Naive thymus-derived CD4-positive, alpha-beta T cell (primary cell): ENCODE measurements around the gene CELA3B. TPM values are rescaled to one million over a fixed set of nuclear protein-coding genes. Genes with fewer than 3 reads are reported as not detected.
A peak's percentile ranks its signal among the peaks of the same experiment; 100 is the strongest.
"Not testable (repeated sequence)": the region's sequence is repeated elsewhere in the genome, so short reads cannot be mapped to it uniquely, and the experiment has no call there.

ENCODE experiments used
- ATAC-seq: fragments of 150-1000 bp; cut with Tn5 transposase; 2 replicates; pipeline ENCODE4 v1.10.0; 2021; ENCODE audit warnings: mild to moderate bottlenecking, moderate library complexity
- CTCF ChIA-PET: fragments of 350-600 bp; sonication (Branson Sonifier 250); formaldehyde crosslinking; loops from one replicate; lab custom pipeline; 2021; ENCODE audit warnings: antibody characterized with exemption; lab: Charles Lee
- POLR2A ChIA-PET: fragments of 350-600 bp; sonication (Branson Sonifier 250); formaldehyde crosslinking; loops from one replicate; lab custom pipeline; 2021; ENCODE audit warnings: antibody characterized with exemption, inconsistent platforms; lab: Charles Lee
- DNase-seq, 9 donors: peaks; one replicate each; pipeline versions ENCODE4 v3.0.0 to v3.0.0-alpha.2; 2020 to 2022; ENCODE audit warnings: mixed read lengths in 1 of 9
- H3K27ac ChIP-seq: one replicate; pipeline ENCODE4 v1.7.0; 2013; ENCODE audit warnings: mild to moderate bottlenecking, low read depth, low read length, moderate library complexity
- H3K27me3 ChIP-seq, 2 donors: one replicate each; pipeline ENCODE4 v1.7.0; 2013; ENCODE audit warnings: low read length in 2 of 2, mild to moderate bottlenecking in 2 of 2, moderate library complexity in 2 of 2; ENCODE audit not compliant: control insufficient read depth in 2 of 2, insufficient read depth in 2 of 2
- H3K36me3 ChIP-seq, 3 experiments: 1 replicate in 2 of 3; 2 replicates in 1 of 3; pipeline ENCODE4 v1.7.0; 2013; ENCODE audit warnings: low read length in 3 of 3, mild to moderate bottlenecking in 3 of 3, moderate library complexity in 1 of 3; ENCODE audit not compliant: insufficient read depth in 3 of 3, control insufficient read depth in 2 of 3
- H3K4me1 ChIP-seq, 2 donors: one replicate each; pipeline ENCODE4 v1.7.0; 2013; ENCODE audit warnings: low read length in 2 of 2, mild to moderate bottlenecking in 2 of 2, moderate library complexity in 1 of 2; ENCODE audit not compliant: control insufficient read depth in 2 of 2, insufficient read depth in 2 of 2
- H3K4me3 ChIP-seq: 2 replicates; pipeline ENCODE4 v1.7.0; 2013; ENCODE audit warnings: mild to moderate bottlenecking, low read length
- H3K9me3 ChIP-seq, 3 experiments: 1 replicate in 2 of 3; 2 replicates in 1 of 3; pipeline ENCODE4 v1.7.0; 2013; ENCODE audit warnings: low read length in 3 of 3; ENCODE audit not compliant: control insufficient read depth in 2 of 3
- H3K27ac Mint-ChIP-seq, 9 donors: one replicate each; pipeline ENCODE4 v1.8.0; 2020 to 2022; ENCODE audit warnings: mixed read lengths in 9 of 9, mild to moderate bottlenecking in 8 of 9, moderate library complexity in 5 of 9, inconsistent platforms in 2 of 9
- H3K27me3 Mint-ChIP-seq, 5 donors: one replicate each; pipeline ENCODE4 v1.8.0; 2021 to 2022; ENCODE audit warnings: mixed read lengths in 5 of 5, mild to moderate bottlenecking in 1 of 5
- H3K36me3 Mint-ChIP-seq, 5 donors: one replicate each; pipeline ENCODE4 v1.8.0; 2020 to 2022; ENCODE audit warnings: mixed read lengths in 5 of 5, mild to moderate bottlenecking in 3 of 5, inconsistent platforms in 1 of 5
- H3K4me1 Mint-ChIP-seq, 7 donors: one replicate each; pipeline ENCODE4 v1.8.0; 2020 to 2022; ENCODE audit warnings: mixed read lengths in 7 of 7, mild to moderate bottlenecking in 3 of 7, inconsistent platforms in 1 of 7
- H3K4me3 Mint-ChIP-seq, 10 donors: one replicate each; pipeline ENCODE4 v1.8.0; 2020 to 2022; ENCODE audit warnings: mild to moderate bottlenecking in 10 of 10, mixed read lengths in 10 of 10, moderate library complexity in 6 of 10, inconsistent platforms in 2 of 10
- H3K9me3 Mint-ChIP-seq, 11 donors: one replicate each; pipeline ENCODE4 v1.8.0; 2020 to 2022; ENCODE audit warnings: mixed read lengths in 11 of 11, mild to moderate bottlenecking in 4 of 11, inconsistent platforms in 1 of 11, moderate library complexity in 1 of 11
- intact Hi-C, 2 donors: fragments of 100-400 bp; cut with micrococcal nuclease; formaldehyde crosslinking; loops; one replicate each; pipeline ENCODE4 v1.15.1; 2023
- polyA plus RNA-seq, 2 donors: library from polyadenylated mRNA; unstranded; fragments of 300-500 nt; fragmentation: Illumina TruSeq; gene quantifications; one replicate each; pipeline ENCODE4 v1.2.3, GENCODE V29; 2021
- total RNA-seq, 6 experiments: library from RNA in 5 of 6; stranded (reverse) in 5 of 6; gene quantifications; 1 replicate in 5 of 6; 2 replicates in 1 of 6; pipeline ENCODE4 v1.2.3 and lab custom pipeline; 2021 to 2026

The CELA3B gene, protein sequence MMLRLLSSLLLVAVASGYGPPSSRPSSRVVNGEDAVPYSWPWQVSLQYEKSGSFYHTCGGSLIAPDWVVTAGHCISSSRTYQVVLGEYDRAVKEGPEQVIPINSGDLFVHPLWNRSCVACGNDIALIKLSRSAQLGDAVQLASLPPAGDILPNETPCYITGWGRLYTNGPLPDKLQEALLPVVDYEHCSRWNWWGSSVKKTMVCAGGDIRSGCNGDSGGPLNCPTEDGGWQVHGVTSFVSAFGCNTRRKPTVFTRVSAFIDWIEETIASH
- total RNA-seq (not detected), polyA plus RNA-seq (not detected), total RNA-seq (lab: John Stamatoyannopoulos, UW) (not detected)

DNA sequence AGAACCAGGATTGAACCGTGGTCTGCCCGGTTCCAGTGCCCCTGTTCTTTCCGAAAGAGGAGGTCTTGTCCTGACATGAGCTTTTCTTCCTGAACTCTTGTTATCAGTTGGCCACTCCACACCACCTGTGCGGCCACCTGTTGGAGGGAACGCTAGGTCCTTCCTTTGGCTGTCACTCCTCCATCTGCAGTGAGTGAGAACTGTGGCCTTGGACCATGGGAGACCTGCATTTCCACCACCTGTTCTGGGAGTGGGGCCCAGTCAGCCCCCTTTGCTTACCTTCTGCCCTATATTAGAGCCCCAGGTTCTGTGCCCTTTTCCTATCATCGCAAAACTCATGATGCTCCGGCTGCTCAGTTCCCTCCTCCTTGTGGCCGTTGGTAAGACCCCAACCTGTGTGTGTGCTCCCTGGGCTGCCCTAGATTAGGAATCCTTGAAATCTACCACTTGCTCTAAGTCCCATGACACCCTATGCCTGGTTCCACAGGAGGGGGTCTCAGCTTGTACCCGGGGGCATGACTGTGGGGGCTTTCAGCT lies at the start of gene CELA3B:
TSS of gene CELA3B (plus strand) at position 320 of the 537 bp plus-strand sequence. CDS start at position 338, 18 bp downstream.
- ATAC-seq, H3K36me3 Mint-ChIP-seq, H3K27me3 Mint-ChIP-seq, POLR2A ChIA-PET, H3K4me1 ChIP-seq, DNase-seq, CTCF ChIA-PET, intact Hi-C loops, H3K4me3 Mint-ChIP-seq, H3K36me3 ChIP-seq, H3K27me3 ChIP-seq, H3K27ac ChIP-seq, H3K4me3 ChIP-seq, H3K9me3 Mint-ChIP-seq, H3K4me1 Mint-ChIP-seq, H3K9me3 ChIP-seq: not testable (repeated sequence)
- H3K27ac Mint-ChIP-seq, result peak within 1 kb of the TSS in 2 of 9 donors; percentile 7 to 67

DNA sequence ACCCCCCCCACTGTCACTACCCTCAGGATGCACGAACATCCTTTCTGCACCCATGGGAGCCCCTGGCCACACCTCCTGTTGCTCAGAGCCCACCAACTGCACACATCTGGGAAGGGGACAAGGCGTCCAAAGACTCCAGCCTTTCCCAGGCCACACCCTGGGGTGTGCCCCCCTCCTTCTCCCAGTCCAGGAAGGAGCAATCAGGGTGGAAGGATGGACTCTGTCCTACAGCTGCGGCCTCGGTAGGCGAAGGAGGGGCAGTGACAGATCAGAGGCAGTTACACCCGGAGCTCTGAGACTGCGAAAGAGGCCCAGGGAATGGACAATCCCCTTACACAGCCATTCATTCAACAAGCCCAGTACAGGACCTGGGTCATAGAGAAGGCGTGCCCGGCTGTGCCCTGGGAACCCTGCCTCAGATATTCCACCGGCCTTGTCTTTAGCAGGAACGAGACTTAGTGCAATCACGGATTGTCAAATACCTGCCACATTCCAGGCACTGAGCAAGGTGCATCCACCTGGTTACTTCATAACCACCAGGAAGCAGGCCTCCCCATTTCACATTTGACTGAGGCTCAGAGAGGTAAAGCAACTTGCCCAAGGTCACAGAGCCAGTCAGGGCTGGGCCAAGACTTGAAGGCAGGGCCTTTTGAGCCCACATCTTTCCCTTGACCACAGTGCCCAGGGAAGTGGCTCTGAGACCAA lies 49.1 kb upstream of the CELA3B start:
- Mint-ChIP-seq H3K9me3 (no peaks in the 10 kb centered on the region), H3K36me3 (peaks cover 0 to 5% (median 0%) of the 10 kb centered on the region in 5 donors), H3K4me3 (no peak overlapping the region), H3K4me1 (peaks cover 0 to 10% (median 0%) of the 10 kb centered on the region in 7 donors), H3K27ac (no peak overlapping the region), H3K27me3 (peaks cover 0 to 7% (median 2%) of the 10 kb centered on the region in 5 donors)
- intact Hi-C loops, result no loop called here
- H3K4me3 ChIP-seq, result no peak overlapping the region
- CTCF ChIA-PET, result no interaction called here
- no peaks in the 10 kb centered on the region for H3K27me3 ChIP-seq
- ATAC-seq (no peak), DNase-seq (no peak)
- H3K36me3 ChIP-seq, result no peaks in the 10 kb centered on the region
- no peaks in the 10 kb centered on the region for H3K4me1 ChIP-seq
- POLR2A ChIA-PET, result no interaction called here
- no peak overlapping the region for H3K27ac ChIP-seq
- H3K9me3 ChIP-seq, result no peaks in the 10 kb centered on the region

DNA sequence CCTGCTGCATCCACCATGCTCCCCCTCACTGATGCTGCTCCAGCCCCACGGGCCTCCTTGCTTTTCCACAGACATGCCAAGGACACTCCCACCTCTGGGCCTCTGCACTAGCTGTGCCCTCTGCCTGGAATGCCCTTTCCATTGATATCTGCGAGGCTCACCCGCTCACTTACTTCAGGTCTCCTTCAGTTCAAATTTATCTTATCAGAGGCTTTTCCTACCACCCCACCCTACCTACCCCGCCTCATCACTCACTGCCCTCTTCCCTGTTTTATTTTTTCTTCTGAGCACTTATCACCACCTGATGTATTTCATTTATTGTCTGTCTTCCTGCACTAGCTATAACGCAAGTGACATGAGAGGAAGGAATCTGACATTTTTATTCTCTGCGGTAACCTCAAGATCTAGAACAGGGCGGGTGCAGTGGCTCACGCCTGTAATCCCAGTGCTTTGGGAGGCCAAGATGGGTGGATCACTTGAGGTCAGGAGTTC lies 46.7 kb upstream of the CELA3B start:
- intact Hi-C loops, result loop anchor here in 1 of 2 donors (10.0 kb wide), 1 partner anchor 115 kb away; the partner anchor contains the start of gene LDLRAD2
- peaks cover 0 to 5% (median 0%) of the 10 kb centered on the region in 5 donors for H3K36me3 Mint-ChIP-seq
- CTCF ChIA-PET, result no interaction called here
- no peak for DNase-seq
- no peak for ATAC-seq
- Histone ChIP-seq H3K27ac (no peak overlapping the region), H3K27me3 (no peaks in the 10 kb centered on the region), H3K9me3 (no peaks in the 10 kb centered on the region), H3K36me3 (no peaks in the 10 kb centered on the region), H3K4me1 (peaks cover 0 to 10% of the 10 kb centered on the region in 2 donors), H3K4me3 (no peak overlapping the region)
- no peaks in the 10 kb centered on the region for H3K9me3 Mint-ChIP-seq
- no peak overlapping the region for H3K4me3 Mint-ChIP-seq
- POLR2A ChIA-PET, result no interaction called here
- peak overlapping the region in 2 of 9 donors; percentile 28 to 76 for H3K27ac Mint-ChIP-seq
- peaks cover 7 to 16% (median 10%) of the 10 kb centered on the region in 7 donors for H3K4me1 Mint-ChIP-seq
- H3K27me3 Mint-ChIP-seq, result peaks cover 0 to 7% (median 2%) of the 10 kb centered on the region in 5 donors

DNA sequence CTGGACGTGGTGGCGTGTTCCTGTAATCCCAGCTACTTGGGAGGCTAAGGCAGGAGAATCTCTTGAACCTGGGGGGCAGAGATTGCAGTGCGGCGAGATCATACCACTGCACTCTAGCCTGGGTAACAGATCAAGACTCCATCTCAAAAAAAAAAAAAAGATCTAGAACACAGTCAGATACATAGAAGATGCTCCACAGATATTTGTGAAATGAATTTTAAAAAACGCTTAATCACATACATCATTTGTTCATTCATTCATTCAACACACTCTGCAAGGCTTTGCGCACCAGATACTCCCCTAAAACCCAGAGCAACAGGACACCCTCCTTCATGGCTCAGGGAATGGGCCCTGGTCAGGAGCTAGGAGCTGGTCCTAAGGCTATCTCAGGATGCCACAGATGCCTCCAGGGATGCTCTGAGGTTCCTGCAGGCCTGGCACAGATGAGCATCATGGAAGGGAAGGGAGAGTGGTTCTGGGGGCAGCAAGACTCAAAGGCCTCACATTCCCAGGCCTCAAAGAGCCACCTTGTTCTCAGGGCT lies 46.1 kb upstream of the CELA3B start:
- no peak overlapping the region for H3K4me3 ChIP-seq
- ATAC-seq (no peak), DNase-seq (no peak)
- Mint-ChIP-seq H3K4me1 (peaks cover 8 to 21% (median 15%) of the 10 kb centered on the region in 7 donors), H3K9me3 (no peaks in the 10 kb centered on the region), H3K27me3 (peaks cover 0 to 11% (median 5%) of the 10 kb centered on the region in 5 donors), H3K27ac (no peak overlapping the region), H3K36me3 (peaks cover 0 to 5% (median 0%) of the 10 kb centered on the region in 5 donors), H3K4me3 (no peak overlapping the region)
- no peak overlapping the region for H3K27ac ChIP-seq
- CTCF ChIA-PET, result no interaction called here
- no peaks in the 10 kb centered on the region for H3K9me3 ChIP-seq
- POLR2A ChIA-PET, result no interaction called here
- peaks cover 0 to 10% of the 10 kb centered on the region in 2 donors for H3K4me1 ChIP-seq
- no peaks in the 10 kb centered on the region for H3K27me3 ChIP-seq
- intact Hi-C loops, result loop anchor here in 1 of 2 donors (10.0 kb wide), 1 partner anchor 116 kb away; the partner anchor contains the start of gene LDLRAD2
- H3K36me3 ChIP-seq, result no peaks in the 10 kb centered on the region

DNA sequence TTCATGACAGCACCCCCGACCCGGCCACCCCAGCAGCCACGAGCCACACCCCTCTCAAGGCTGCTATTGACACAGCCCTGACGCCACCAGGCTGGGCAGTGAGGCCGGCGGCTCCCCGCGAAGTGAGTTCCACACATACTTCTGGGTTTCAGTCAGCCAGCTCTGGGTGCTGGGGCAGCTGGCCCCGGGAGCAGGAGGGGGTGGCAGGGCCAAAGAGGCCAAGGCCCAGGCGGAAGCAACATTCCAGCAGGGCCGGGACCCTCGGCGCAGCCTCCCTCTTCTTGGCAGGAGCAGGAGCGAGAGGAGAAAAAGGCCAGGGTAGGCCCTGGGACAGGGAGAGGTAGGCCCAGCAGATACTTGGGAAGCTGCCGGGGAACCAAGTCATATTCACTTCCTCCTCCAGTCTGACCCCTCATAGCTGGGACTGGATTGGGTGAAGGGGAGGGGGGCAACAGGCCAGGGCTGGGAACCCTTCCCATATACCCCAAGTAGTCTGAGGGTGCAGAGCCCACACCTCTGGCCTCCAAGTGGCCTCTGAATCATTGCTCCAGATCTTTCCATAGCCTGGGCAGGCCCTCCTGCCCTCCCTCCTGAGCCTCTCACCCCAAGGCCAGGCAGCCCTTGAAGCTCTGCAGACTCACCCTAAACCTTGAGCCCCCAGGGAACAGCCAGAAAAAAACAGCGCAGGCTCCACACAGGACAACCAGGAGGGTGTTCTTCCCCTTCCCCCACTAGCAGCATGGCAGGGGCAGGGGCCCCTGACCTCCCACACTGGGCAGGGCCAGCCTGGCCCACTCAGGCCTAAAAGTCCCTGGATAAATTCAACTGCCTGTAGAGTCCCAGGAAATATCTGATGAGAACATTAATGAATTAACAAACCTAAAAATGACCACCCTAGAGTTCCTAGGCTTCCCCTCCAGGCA lies 45.4 kb upstream of the CELA3B start:
- H3K9me3 ChIP-seq, result no peaks in the 10 kb centered on the region
- DNase-seq (no peak), ATAC-seq (no peak)
- ChIA-PET CTCF (no interaction called here), POLR2A (no interaction called here)
- no peak overlapping the region for H3K27ac ChIP-seq
- peaks cover 0 to 17% of the 10 kb centered on the region in 2 donors for H3K4me1 ChIP-seq
- peaks cover 8 to 29% (median 18%) of the 10 kb centered on the region in 7 donors for H3K4me1 Mint-ChIP-seq
- intact Hi-C loops, result loop anchor here in 1 of 2 donors (10.0 kb wide), 1 partner anchor 117 kb away; the partner anchor contains the start of gene LDLRAD2
- no peaks in the 10 kb centered on the region for H3K9me3 Mint-ChIP-seq
- H3K27me3 ChIP-seq, result no peaks in the 10 kb centered on the region
- H3K36me3 ChIP-seq, result no peaks in the 10 kb centered on the region
- peaks cover 0 to 5% (median 0%) of the 10 kb centered on the region in 5 donors for H3K36me3 Mint-ChIP-seq
- peaks cover 0 to 12% (median 6%) of the 10 kb centered on the region in 5 donors for H3K27me3 Mint-ChIP-seq
- no peak overlapping the region for H3K4me3 ChIP-seq
- H3K4me3 Mint-ChIP-seq, result no peak overlapping the region
- peak overlapping the region in 1 of 9 donors; percentile 20 for H3K27ac Mint-ChIP-seq
